WTC11 (cell line): ENCODE data around the gene SPATA12. TPM values are rescaled to one million over a fixed set of nuclear protein-coding genes. Genes with fewer than 3 reads are reported as not detected.

Experiments
- ATAC-seq: fragments of 200-7000 bp; cut with Tn5 transposase; 2 replicates; pipeline ENCODE4 v1.10.0; 2021; ENCODE audit warnings: mild to moderate bottlenecking, moderate library complexity
- CTCF ChIA-PET: fragments of 300-600 bp; sonication (Branson Sonifier 250); formaldehyde crosslinking; loops from one replicate; lab custom pipeline; 2021; ENCODE audit warnings: antibody characterized with exemption; lab: Charles Lee
- POLR2A ChIA-PET: fragments of 350-600 bp; sonication (Branson Sonifier 250); formaldehyde crosslinking; loops from one replicate; lab custom pipeline; 2021; ENCODE audit warnings: antibody characterized with exemption; lab: Charles Lee
- DNase-seq: peaks from one replicate; pipeline ENCODE4 v3.0.0; 2021; ENCODE audit warnings: low spot score
- H3K27ac Mint-ChIP-seq: 2 replicates; pipeline ENCODE4 v1.8.0; 2021; ENCODE audit warnings: mixed read lengths
- H3K27me3 Mint-ChIP-seq: 2 replicates; pipeline ENCODE4 v1.8.0; 2021; ENCODE audit warnings: low read depth, mild to moderate bottlenecking, moderate library complexity, mixed read lengths
- H3K36me3 Mint-ChIP-seq: 2 replicates; pipeline ENCODE4 v1.8.0; 2021; ENCODE audit warnings: mixed read lengths
- H3K4me1 Mint-ChIP-seq: 2 replicates; pipeline ENCODE4 v1.8.0; 2022; ENCODE audit warnings: mixed read lengths
- H3K4me3 Mint-ChIP-seq: 2 replicates; pipeline ENCODE4 v1.8.0; 2021; ENCODE audit warnings: mild to moderate bottlenecking, moderate library complexity, mixed read lengths
- H3K9me3 Mint-ChIP-seq: 2 replicates; pipeline ENCODE4 v1.8.0; 2021; ENCODE audit warnings: mixed read lengths
- ATF3 ChIP-seq: sonication (generic); formaldehyde crosslinking; conservative IDR thresholded peaks from 2 replicates; pipeline ENCODE4 v1.8.1; 2022; ENCODE audit warnings: mild to moderate bottlenecking, missing genetic modification reagents
- CBFB ChIP-seq: sonication (generic); formaldehyde crosslinking; IDR thresholded peaks from 2 replicates; pipeline ENCODE4 v1.8.1; 2022; ENCODE audit warnings: mild to moderate bottlenecking, low read depth, missing genetic modification reagents
- CDX4 ChIP-seq: fragments of 250-450 bp; sonication (Bioruptor Pico); IDR thresholded peaks from 2 replicates; pipeline ENCODE4 v1.9.0; 2021; ENCODE audit warnings: moderate library complexity, mild to moderate bottlenecking, inconsistent platforms, borderline replicate concordance
- EMX1 ChIP-seq: fragments of 250-450 bp; sonication (Bioruptor Pico); IDR thresholded peaks from 2 replicates; pipeline ENCODE4 v1.8.0; 2021; ENCODE audit warnings: mild to moderate bottlenecking
- ERG ChIP-seq: fragments of 250-450 bp; sonication (Bioruptor Pico); IDR thresholded peaks from 2 replicates; pipeline ENCODE4 v1.8.0; 2021; ENCODE audit warnings: mild to moderate bottlenecking
- JUN ChIP-seq: sonication (generic); formaldehyde crosslinking; IDR thresholded peaks from 2 replicates; pipeline ENCODE4 v1.8.0; 2023; ENCODE audit warnings: mild to moderate bottlenecking, missing genetic modification reagents
- MXD4 ChIP-seq: fragments of 250-450 bp; sonication (Bioruptor Pico); IDR thresholded peaks from 2 replicates; pipeline ENCODE4 v1.8.0; 2021; ENCODE audit warnings: mild to moderate bottlenecking, moderate library complexity, borderline replicate concordance
- NFATC4 ChIP-seq: fragments of 250-450 bp; sonication (Bioruptor Pico); IDR thresholded peaks from 2 replicates; pipeline ENCODE4 v1.9.0; 2021; ENCODE audit warnings: mild to moderate bottlenecking
- NFE2L1 ChIP-seq: sonication (generic); formaldehyde crosslinking; IDR thresholded peaks from 2 replicates; pipeline ENCODE4 v1.8.1; 2023; ENCODE audit warnings: missing genetic modification reagents
- PREB ChIP-seq: sonication (generic); formaldehyde crosslinking; IDR thresholded peaks from 2 replicates; pipeline ENCODE4 v1.8.1; 2022; ENCODE audit warnings: mild to moderate bottlenecking, missing genetic modification reagents, moderate library complexity, borderline replicate concordance
- RELA ChIP-seq: sonication (generic); formaldehyde crosslinking; IDR thresholded peaks from 2 replicates; pipeline ENCODE4 v1.8.1; 2022; ENCODE audit warnings: missing genetic modification reagents, mild to moderate bottlenecking, borderline replicate concordance
- SMAD3 ChIP-seq: sonication (generic); formaldehyde crosslinking; IDR thresholded peaks from 2 replicates; pipeline ENCODE4 v1.8.0; 2022; ENCODE audit warnings: missing genetic modification reagents, mild to moderate bottlenecking, borderline replicate concordance
- TEAD4 ChIP-seq: sonication (generic); formaldehyde crosslinking; IDR thresholded peaks from 2 replicates; pipeline ENCODE4 v1.8.0; 2022; ENCODE audit warnings: mild to moderate bottlenecking, missing genetic modification reagents
- ZMAT4 ChIP-seq: fragments of 250-450 bp; sonication (Bioruptor Pico); IDR thresholded peaks from 2 replicates; pipeline ENCODE4 v1.9.0; 2021; ENCODE audit warnings: mild to moderate bottlenecking
- ZNF219 ChIP-seq: sonication (generic); formaldehyde crosslinking; IDR thresholded peaks from 2 replicates; pipeline ENCODE4 v1.8.0; 2023; ENCODE audit warnings: missing genetic modification reagents, mild to moderate bottlenecking, borderline replicate concordance
- ZNF263 ChIP-seq: sonication (generic); formaldehyde crosslinking; IDR thresholded peaks from 2 replicates; pipeline ENCODE4 v1.8.1; 2022; ENCODE audit warnings: low read depth, mild to moderate bottlenecking, moderate library complexity, missing genetic modification reagents
- ZNF512 ChIP-seq: sonication (generic); formaldehyde crosslinking; IDR thresholded peaks from 2 replicates; pipeline ENCODE4 v1.8.1; 2022; ENCODE audit warnings: missing genetic modification reagents, borderline replicate concordance
- ZNF671 ChIP-seq: fragments of 250-450 bp; sonication (Bioruptor Pico); IDR thresholded peaks from 2 replicates; pipeline ENCODE4 v1.8.0; 2021; ENCODE audit warnings: mild to moderate bottlenecking
- total RNA-seq: library from RNA; stranded (reverse); gene quantifications from 3 replicates; pipeline ENCODE4 v1.2.3, GENCODE V29; 2021
- TF ChIP-seq, protein P1 (sequence below): sonication (generic); formaldehyde crosslinking; IDR thresholded peaks from 2 replicates; pipeline ENCODE4 v1.8.0; 2023; ENCODE audit warnings: mild to moderate bottlenecking, missing genetic modification reagents
- TF ChIP-seq, protein P2 (sequence below): sonication (generic); formaldehyde crosslinking; IDR thresholded peaks from 2 replicates; pipeline ENCODE4 v1.8.0; 2022; ENCODE audit warnings: mild to moderate bottlenecking, missing genetic modification reagents

The SPATA12 gene
- total RNA-seq, 1 experiment from 2014 or later, result 0.39 TPM

DNA sequence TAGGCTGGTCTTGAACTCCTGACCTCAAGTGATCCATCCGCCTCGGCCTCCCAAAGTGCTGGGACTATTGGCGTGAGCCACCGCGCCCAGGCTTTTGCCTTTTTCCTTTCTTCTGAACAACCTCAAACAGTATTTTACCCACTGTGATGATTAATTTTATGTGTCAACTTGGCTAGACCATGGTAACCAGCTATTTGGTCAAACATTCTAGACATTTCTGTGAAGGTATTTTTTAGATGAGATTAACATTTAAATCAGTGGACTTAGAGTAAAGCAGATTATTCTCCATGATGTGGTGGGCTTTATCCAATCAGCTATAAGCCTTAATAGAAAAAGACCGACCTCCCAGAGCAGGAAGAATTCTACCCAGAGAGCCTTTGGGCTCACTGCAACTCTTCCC lies 6.0 kb downstream of the SPATA12 start:
- peaks cover 6% of the 10 kb centered on the region for H3K36me3 Mint-ChIP-seq
- TF ChIP-seq ATF3 (CRISPR knock-in tag) (no peak), CDX4 (CRISPR knock-in tag) (no peak), JUN (CRISPR knock-in tag) (no peak), TEAD4 (CRISPR knock-in tag) (no peak), RELA (CRISPR knock-in tag) (no peak), MXD4 (CRISPR knock-in tag) (no peak), ERG (CRISPR knock-in tag) (no peak), ZNF512 (CRISPR knock-in tag) (no peak), ZNF219 (CRISPR knock-in tag) (no peak), CBFB (no peak), NFATC4 (CRISPR knock-in tag) (no peak), ZMAT4 (CRISPR knock-in tag) (no peak), ZNF671 (no peak), ZNF263 (CRISPR knock-in tag) (no peak), EMX1 (CRISPR knock-in tag) (no peak), NFE2L1 (no peak), SMAD3 (CRISPR knock-in tag) (no peak), PREB (CRISPR knock-in tag) (no peak)
- TF ChIP-seq, protein P1, sequence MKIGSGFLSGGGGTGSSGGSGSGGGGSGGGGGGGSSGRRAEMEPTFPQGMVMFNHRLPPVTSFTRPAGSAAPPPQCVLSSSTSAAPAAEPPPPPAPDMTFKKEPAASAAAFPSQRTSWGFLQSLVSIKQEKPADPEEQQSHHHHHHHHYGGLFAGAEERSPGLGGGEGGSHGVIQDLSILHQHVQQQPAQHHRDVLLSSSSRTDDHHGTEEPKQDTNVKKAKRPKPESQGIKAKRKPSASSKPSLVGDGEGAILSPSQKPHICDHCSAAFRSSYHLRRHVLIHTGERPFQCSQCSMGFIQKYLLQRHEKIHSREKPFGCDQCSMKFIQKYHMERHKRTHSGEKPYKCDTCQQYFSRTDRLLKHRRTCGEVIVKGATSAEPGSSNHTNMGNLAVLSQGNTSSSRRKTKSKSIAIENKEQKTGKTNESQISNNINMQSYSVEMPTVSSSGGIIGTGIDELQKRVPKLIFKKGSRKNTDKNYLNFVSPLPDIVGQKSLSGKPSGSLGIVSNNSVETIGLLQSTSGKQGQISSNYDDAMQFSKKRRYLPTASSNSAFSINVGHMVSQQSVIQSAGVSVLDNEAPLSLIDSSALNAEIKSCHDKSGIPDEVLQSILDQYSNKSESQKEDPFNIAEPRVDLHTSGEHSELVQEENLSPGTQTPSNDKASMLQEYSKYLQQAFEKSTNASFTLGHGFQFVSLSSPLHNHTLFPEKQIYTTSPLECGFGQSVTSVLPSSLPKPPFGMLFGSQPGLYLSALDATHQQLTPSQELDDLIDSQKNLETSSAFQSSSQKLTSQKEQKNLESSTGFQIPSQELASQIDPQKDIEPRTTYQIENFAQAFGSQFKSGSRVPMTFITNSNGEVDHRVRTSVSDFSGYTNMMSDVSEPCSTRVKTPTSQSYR, result no peak
- TF ChIP-seq, protein P2, sequence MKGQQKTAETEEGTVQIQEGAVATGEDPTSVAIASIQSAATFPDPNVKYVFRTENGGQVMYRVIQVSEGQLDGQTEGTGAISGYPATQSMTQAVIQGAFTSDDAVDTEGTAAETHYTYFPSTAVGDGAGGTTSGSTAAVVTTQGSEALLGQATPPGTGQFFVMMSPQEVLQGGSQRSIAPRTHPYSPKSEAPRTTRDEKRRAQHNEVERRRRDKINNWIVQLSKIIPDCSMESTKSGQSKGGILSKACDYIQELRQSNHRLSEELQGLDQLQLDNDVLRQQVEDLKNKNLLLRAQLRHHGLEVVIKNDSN (CRISPR knock-in tag), result no peak
- H3K27ac Mint-ChIP-seq, result no peak overlapping the region
- no peak for ATAC-seq
- CTCF ChIA-PET, result interaction anchor here (0.7 kb wide), 1 partner anchor 68 kb away, joined by 3 read pairs; no protein-coding TSS in a partner anchor
- no peak for DNase-seq
- no peak overlapping the region for H3K4me3 Mint-ChIP-seq
- POLR2A ChIA-PET, result no interaction called here
- H3K27me3 Mint-ChIP-seq, result no peaks in the 10 kb centered on the region; the same call in 1 of the 2 replicates
- H3K9me3 Mint-ChIP-seq, result peaks cover 5% of the 10 kb centered on the region
- H3K4me1 Mint-ChIP-seq, result peaks cover 35% of the 10 kb centered on the region
